ENCODE results near the gene PLEKHH1. TPM values are rescaled to one million over a fixed set of nuclear protein-coding genes. Genes with fewer than 3 reads are reported as not detected.
A peak's percentile ranks its signal among the peaks of the same experiment; 100 is the strongest.

PLEKHH1 gene
- total RNA-seq, 2 experiments from 2014 or later = 0.16 to 0.53 TPM

- no peak for DNase-seq
- ChIA-PET CTCF (no interaction called here), POLR2A (interaction anchor here (0.9 to 1.6 kb wide), 2 partner anchors 28 to 84 kb away, joined by 3 to 4 read pairs; partner anchors contain the start of genes PIGH and TMEM229B)
- Histone ChIP-seq H3K4me3 (ENCODE audit: low read length) (no peak overlapping the region), H3K4me1 (ENCODE audit: insufficient read depth, low read length) (peaks cover 28% of the 10 kb centered on the region), H3K9me3 (ENCODE audit: control insufficient read depth in 1 of 2, insufficient read depth in 1 of 2, low read length in 2 of 2) (no peaks in the 10 kb centered on the region), H3K27me3 (ENCODE audit: control insufficient read depth in 1 of 2, insufficient read depth in 2 of 2, low read length in 2 of 2) (no peaks in the 10 kb centered on the region), H3K27ac (ENCODE audit: low read depth in 1 of 2, low read length in 2 of 2) (no peak overlapping the region), H3K36me3 (ENCODE audit: insufficient read depth, low read length) (no peaks in the 10 kb centered on the region)
- peak overlapping the region; percentile 60 for H3K27ac Mint-ChIP-seq
- no peak for TF ChIP-seq CTCF (IDR thresholded peaks at IDR 0.05)
- H3K4me3 Mint-ChIP-seq = peak overlapping the region; percentile 85
- no peaks in the 10 kb centered on the region for H3K36me3 Mint-ChIP-seq (ENCODE audit: low read depth)
- H3K27me3 Mint-ChIP-seq = peaks cover 9% of the 10 kb centered on the region
- intact Hi-C loops (cut with DNase I, micrococcal nuclease) = loop anchor here in 1 of 2 experiments (10.0 kb wide), 1 partner anchor 52 kb away; no protein-coding TSS in a partner anchor
- ATAC-seq (ENCODE audit: poor library complexity) = no peak
- H3K9me3 Mint-ChIP-seq = no peaks in the 10 kb centered on the region
- H3K4me1 Mint-ChIP-seq (ENCODE audit: low read depth) = peaks cover 37% of the 10 kb centered on the region
These were observed 16.4 kb upstream of the PLEKHH1 start for GRCh38 chr14:67516676-67517075.

GRCh38 chr14:67517083-67517482 is 16.0 kb upstream of the PLEKHH1 start:
- peaks cover 12% of the 10 kb centered on the region for H3K27me3 Mint-ChIP-seq
- peak overlapping the region; percentile 60 for H3K27ac Mint-ChIP-seq
- CTCF ChIA-PET = no interaction called here
- peak overlapping the region; percentile 85 for H3K4me3 Mint-ChIP-seq
- Histone ChIP-seq H3K9me3 (ENCODE audit: control insufficient read depth in 1 of 2, insufficient read depth in 1 of 2, low read length in 2 of 2) (no peaks in the 10 kb centered on the region), H3K27ac (ENCODE audit: low read depth in 1 of 2, low read length in 2 of 2) (no peak overlapping the region), H3K4me3 (ENCODE audit: low read length) (no peak overlapping the region), H3K27me3 (ENCODE audit: control insufficient read depth in 1 of 2, insufficient read depth in 2 of 2, low read length in 2 of 2) (no peaks in the 10 kb centered on the region), H3K36me3 (ENCODE audit: insufficient read depth, low read length) (no peaks in the 10 kb centered on the region), H3K4me1 (ENCODE audit: insufficient read depth, low read length) (peaks cover 28% of the 10 kb centered on the region)
- ATAC-seq (ENCODE audit: poor library complexity) (no peak), DNase-seq (no peak)
- no peaks in the 10 kb centered on the region for H3K9me3 Mint-ChIP-seq
- POLR2A ChIA-PET = interaction anchor here (0.6 to 0.9 kb wide), 2 partner anchors 26 to 29 kb away, joined by 3 read pairs; partner anchors contain the start of gene TMEM229B
- TF ChIP-seq CTCF (IDR thresholded peaks at IDR 0.05) = no peak
- intact Hi-C loops (cut with DNase I, micrococcal nuclease) = loop anchor here in 1 of 2 experiments (10.0 kb wide), 1 partner anchor 52 kb away; no protein-coding TSS in a partner anchor
- H3K4me1 Mint-ChIP-seq (ENCODE audit: low read depth) = peaks cover 34% of the 10 kb centered on the region
- H3K36me3 Mint-ChIP-seq (ENCODE audit: low read depth) = no peaks in the 10 kb centered on the region

GRCh38 chr14:67519406-67519805 is 13.7 kb upstream of the PLEKHH1 start:
- H3K4me3 Mint-ChIP-seq = no peak overlapping the region
- Histone ChIP-seq H3K27me3 (ENCODE audit: control insufficient read depth in 1 of 2, insufficient read depth in 2 of 2, low read length in 2 of 2) (peaks cover 4 to 8% of the 10 kb centered on the region in 2 experiments), H3K4me3 (ENCODE audit: low read length) (no peak overlapping the region), H3K36me3 (ENCODE audit: insufficient read depth, low read length) (no peaks in the 10 kb centered on the region), H3K9me3 (ENCODE audit: control insufficient read depth in 1 of 2, insufficient read depth in 1 of 2, low read length in 2 of 2) (no peaks in the 10 kb centered on the region), H3K27ac (ENCODE audit: low read depth in 1 of 2, low read length in 2 of 2) (no peak overlapping the region), H3K4me1 (ENCODE audit: insufficient read depth, low read length) (peaks cover 15% of the 10 kb centered on the region)
- intact Hi-C loops (cut with DNase I, micrococcal nuclease) = loop anchor here in 1 of 2 experiments (10.0 kb wide), 1 partner anchor 55 kb away; no protein-coding TSS in a partner anchor
- H3K4me1 Mint-ChIP-seq (ENCODE audit: low read depth) = peaks cover 12% of the 10 kb centered on the region
- no peaks in the 10 kb centered on the region for H3K36me3 Mint-ChIP-seq (ENCODE audit: low read depth)
- no peak overlapping the region for H3K27ac Mint-ChIP-seq
- CTCF ChIA-PET = no interaction called here
- peaks cover 30% of the 10 kb centered on the region for H3K27me3 Mint-ChIP-seq
- TF ChIP-seq CTCF (IDR thresholded peaks at IDR 0.05) = no peak
- DNase-seq = no peak
- POLR2A ChIA-PET = no interaction called here
- no peak for ATAC-seq (ENCODE audit: poor library complexity)
- no peaks in the 10 kb centered on the region for H3K9me3 Mint-ChIP-seq

Data from CD4-positive, alpha-beta T cell (primary cell).